Measurements from ENCODE around the gene GCC2. TPM values are rescaled to one million over a fixed set of nuclear protein-coding genes. Genes with fewer than 3 reads are reported as not detected.

GCC2 gene
- total RNA-seq, result 10 to 100 TPM; 12.8 to 16.1 TPM

GRCh38 chr2:108448678-108449409 lies at the start of gene GCC2:
Gene GCC2, plus strand, starts transcription at chr2:108449206. Its CDS starts 69 bp downstream, at chr2:108449275.
- Histone ChIP-seq H3K4me1 (peaks cover 0 to 6% of the 10 kb centered on the region in 2 donors), H3K36me3 (peaks cover 7% of the 10 kb centered on the region), H3K9me3 (no peaks in the 10 kb centered on the region), H3K27me3 (no peaks in the 10 kb centered on the region), H3K4me3 (peak within 1 kb of the TSS; percentile 78 to 86), H3K27ac (peak within 1 kb of the TSS; percentile 78 to 92)
- no peak for TF ChIP-seq CTCF (IDR thresholded peaks at IDR 0.05)
- DNase-seq (ENCODE audit: low spot score), result peak; percentile 96

- no peak for DNase-seq (ENCODE audit: low spot score)
- TF ChIP-seq CTCF (IDR thresholded peaks at IDR 0.05), result no peak
- no peak overlapping the region for H3K27ac ChIP-seq
- H3K4me3 ChIP-seq, result no peak overlapping the region
- H3K36me3 ChIP-seq, result no peaks in the 10 kb centered on the region
- H3K27me3 ChIP-seq, result no peaks in the 10 kb centered on the region
- no peaks in the 10 kb centered on the region for H3K4me1 ChIP-seq
- peaks cover 8 to 23% of the 10 kb centered on the region in 2 donors for H3K9me3 ChIP-seq
Measured at GRCh38 chr2:108399479-108399878, 49.5 kb upstream of the GCC2 start.

- no peak for TF ChIP-seq CTCF (IDR thresholded peaks at IDR 0.05)
- Histone ChIP-seq H3K9me3 (peaks cover 8 to 34% of the 10 kb centered on the region in 2 donors), H3K36me3 (no peaks in the 10 kb centered on the region)
Measured at GRCh38 chr2:108401800-108402199, 47.2 kb upstream of the GCC2 start.

GRCh38 chr2:108403494-108403893 lies 45.5 kb upstream of the GCC2 start:
- DNase-seq (ENCODE audit: low spot score), result no peak
- Histone ChIP-seq H3K4me1 (no peaks in the 10 kb centered on the region), H3K27ac (no peak overlapping the region), H3K4me3 (no peak overlapping the region), H3K27me3 (no peaks in the 10 kb centered on the region), H3K36me3 (no peaks in the 10 kb centered on the region), H3K9me3 (peaks cover 8 to 34% of the 10 kb centered on the region in 2 donors)
- no peak for TF ChIP-seq CTCF (IDR thresholded peaks at IDR 0.05)

More at GRCh38 chr2:108401800-108402199, 47.2 kb upstream of the GCC2 start:
- Histone ChIP-seq H3K27ac (no peak overlapping the region), H3K4me1 (no peaks in the 10 kb centered on the region), H3K27me3 (no peaks in the 10 kb centered on the region), H3K4me3 (no peak overlapping the region)
- DNase-seq (ENCODE audit: low spot score), result no peak

GRCh38 chr2:108404784-108405397 lies 44.1 kb upstream of the GCC2 start:
- Histone ChIP-seq H3K27me3 (no peaks in the 10 kb centered on the region), H3K4me1 (no peaks in the 10 kb centered on the region), H3K9me3 (peaks cover 0 to 20% of the 10 kb centered on the region in 2 donors), H3K4me3 (no peak overlapping the region), H3K27ac (no peak overlapping the region), H3K36me3 (no peaks in the 10 kb centered on the region)
- DNase-seq (ENCODE audit: low spot score), result no peak
- no peak for TF ChIP-seq CTCF (IDR thresholded peaks at IDR 0.05)
